ENCODE data around the gene SRPX2.

GRCh38 chrX:100658941-100659381 lies 15.0 kb downstream of the SRPX2 start:
- TF ChIP-seq CTCF (IDR thresholded peaks at IDR 0.05) (no peak), POLR2AphosphoS5 (IDR thresholded peaks at IDR 0.05) (no peak), POLR2A (IDR thresholded peaks at IDR 0.05) (no peak), EP300 (IDR thresholded peaks at IDR 0.05) (no peak)
